Inferior parietal cortex (tissue), 1 donor: ENCODE results near the gene TOP3A.
A peak's percentile ranks its signal among the peaks of the same experiment; 100 is the strongest.
"Not testable (repeated sequence)": the region's sequence is repeated elsewhere in the genome, so short reads cannot be mapped to it uniquely, and the experiment has no call there.

Experiments used
- DNase-seq: peaks from one replicate; pipeline ENCODE4 v3.0.0-alpha.2; 2016; ENCODE audit errors: extremely low spot score

The TOP3A gene

DNA sequence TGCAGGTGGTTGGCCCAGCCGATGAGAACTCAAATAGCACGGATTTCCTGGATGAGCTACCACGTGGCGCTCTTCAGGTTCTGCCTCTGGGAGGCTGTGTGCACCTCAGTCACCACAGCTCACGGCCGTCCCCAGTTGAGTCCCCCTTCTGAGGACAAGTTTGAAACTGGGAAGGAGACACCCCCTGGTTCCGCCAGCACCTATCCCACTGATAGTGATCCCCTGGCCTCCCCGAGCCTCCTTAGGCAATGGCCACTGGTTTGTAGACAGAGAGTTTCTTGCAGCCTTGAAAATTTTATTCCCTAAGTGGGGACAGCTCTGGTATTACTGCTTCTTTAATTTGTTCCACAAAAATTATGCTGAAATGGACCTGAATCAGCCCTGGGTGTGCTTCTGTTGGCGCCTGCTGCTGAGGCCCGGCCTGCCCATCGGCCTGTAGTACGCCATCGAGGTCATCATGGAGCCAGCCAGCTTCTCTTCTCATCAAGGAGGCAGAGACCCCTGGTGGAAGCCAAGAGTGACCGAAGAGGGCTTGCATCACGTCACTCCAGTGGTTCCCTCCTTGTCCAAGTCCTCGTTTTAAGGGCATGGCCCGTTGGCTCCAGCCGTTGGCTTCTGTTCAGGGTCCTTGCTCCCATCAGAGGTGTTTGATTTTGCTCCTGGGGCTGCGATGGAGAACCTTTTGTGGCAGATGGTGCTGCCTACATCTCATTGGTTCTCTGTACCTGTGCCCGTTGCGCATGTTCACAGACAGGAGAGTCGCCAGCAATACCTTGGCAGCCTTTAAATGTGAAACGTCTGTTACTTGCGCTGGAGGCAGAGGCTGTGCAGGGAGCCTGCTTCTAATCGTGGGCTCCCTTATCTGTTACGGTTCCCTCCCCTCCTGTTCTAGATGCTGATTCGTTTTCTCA lies 9.6 kb upstream of the TOP3A start:
- DNase-seq, result no peak

DNA sequence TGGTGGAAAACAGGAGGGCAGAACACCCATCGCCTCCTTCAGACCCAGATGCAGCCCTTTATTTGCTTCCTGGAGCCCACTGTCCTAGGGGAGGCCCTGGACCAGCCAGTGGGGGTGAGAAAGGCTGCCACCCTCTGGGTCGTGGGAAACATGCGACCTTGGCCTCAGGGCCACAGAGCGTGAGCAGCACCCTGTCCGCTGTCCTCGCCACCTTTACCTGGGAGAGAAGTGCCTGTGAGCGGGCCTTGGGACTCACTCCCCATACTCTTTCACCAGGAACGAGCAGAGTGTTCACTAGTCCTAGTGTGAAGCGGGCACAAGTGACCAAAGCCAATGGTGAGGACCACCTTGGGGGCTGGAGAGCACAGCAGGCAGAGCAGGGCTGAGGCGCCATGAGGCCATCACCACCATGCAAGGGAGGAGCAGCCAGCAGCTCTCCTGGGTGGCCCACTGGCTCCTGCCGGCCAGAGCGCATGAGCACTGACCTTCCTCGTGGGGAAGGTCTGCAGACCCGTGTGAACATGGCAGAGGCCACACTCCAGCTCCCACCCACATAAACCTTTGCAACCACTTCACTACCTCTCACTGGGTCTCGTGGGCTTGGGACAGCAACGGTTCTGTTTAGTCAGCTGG lies 8.8 kb upstream of the TOP3A start:
- DNase-seq, result no peak

DNA sequence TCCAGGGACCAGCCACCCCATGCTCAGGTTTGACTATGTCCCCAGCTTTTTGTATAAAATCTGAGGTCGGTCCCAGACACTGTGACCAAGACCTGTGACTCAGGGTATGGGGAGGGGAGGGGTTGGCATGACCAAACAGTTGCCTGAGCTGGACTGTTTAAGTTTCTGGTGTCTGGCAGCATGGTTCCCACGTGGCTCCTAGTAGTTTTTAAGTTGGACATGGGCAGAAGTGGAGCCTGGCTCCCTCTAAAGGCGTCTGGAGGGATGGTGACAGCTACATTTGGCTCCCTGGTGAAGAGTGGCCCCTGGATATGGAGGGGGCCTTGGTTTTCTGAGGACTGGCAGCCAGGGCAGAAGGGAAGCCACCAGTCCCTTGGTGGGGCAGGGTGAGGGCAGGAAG lies 8.2 kb upstream of the TOP3A start:
- DNase-seq, result no peak

DNA sequence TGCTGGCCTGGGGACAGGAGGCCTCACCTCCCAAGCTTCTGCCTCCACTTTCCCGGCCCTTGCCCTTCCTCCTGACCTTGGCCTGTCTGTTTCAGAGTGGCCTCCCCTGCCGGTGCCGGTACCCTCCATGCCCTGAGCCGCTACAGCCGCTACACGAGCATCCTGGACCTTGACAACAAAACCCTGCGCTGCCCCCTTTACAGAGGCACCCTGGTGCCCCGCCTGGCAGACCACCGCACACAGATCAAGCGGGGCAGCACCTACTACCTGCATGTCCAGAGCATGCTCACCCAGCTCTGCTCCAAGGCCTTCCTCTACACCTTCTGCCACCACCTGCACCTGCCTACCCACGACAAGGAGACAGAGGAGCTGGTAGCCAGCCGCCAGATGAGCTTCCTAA lies 7.7 kb upstream of the TOP3A start:
- DNase-seq, result no peak

DNA sequence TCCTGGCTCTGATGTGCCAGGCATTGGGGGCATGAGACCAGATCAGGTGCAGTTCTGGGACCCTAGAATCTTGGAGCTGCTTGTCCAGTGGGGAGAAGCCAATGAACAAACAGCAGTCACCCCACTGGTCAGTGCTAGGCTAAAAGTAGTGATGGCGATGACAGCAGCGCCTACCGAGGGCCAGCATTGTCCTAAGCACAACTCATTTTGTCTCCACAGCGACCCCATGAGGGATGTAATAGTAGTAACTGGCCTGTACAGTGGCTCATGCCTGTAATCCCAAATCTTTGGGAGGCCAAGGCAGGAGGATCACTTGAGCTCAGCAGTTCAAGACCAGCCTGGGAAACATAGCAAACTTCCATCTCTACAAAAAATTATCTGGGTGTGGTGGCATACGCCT lies 6.5 kb upstream of the TOP3A start:
- DNase-seq, result no peak

DNA sequence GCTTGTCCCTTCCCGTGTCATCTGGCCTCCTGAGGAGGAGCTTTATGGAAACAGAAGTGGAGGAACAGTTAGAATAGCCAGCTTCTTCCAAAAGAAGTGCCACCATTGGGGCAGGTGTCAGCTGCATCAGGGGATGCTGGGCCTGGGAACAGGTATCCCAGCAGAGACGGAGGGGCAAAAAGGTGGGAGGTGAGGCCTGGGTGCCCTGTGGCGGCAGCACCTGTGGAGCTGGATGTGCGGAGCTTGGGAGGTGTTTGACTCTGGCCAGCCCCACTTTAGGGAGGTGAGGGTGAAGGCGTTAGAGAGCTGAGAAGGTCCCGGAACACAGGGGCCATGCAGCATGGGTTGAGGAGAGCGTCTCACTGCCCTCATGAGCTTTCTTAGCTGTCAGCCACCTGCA lies 5.5 kb upstream of the TOP3A start:
- DNase-seq, result no peak

DNA sequence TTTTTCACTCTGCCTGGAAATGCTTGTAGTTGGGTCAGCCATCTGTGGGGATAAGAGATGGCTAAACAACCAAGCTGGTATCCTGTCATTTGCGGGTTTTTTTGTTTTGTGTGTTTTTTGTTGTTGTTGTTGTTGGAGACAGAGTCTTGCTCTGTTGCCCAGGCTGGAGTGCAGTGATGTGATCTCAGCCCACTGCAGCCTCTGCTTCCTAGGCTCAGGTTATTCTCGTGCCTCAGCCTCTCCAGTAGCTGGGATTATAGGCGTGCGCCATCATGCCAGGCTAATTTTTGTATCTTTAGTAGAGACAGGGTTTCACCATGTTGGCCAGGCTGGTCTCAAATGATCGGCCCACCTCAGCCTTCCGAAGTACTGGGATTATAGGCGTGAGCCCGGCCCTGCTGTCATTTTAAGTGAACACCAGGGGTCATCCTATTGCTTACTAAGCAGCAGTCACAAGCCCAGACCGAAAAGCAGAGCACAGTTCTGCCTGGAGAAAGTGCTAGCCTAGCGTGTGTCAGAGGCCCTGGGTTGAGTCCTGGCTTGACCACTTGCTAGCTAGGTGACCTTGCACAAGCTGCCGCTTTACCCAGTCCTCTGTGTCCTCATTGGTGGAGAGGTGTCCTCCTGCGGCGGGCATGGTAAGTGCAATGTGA lies 4.9 kb upstream of the TOP3A start:
- peak; percentile 42 for DNase-seq

DNA sequence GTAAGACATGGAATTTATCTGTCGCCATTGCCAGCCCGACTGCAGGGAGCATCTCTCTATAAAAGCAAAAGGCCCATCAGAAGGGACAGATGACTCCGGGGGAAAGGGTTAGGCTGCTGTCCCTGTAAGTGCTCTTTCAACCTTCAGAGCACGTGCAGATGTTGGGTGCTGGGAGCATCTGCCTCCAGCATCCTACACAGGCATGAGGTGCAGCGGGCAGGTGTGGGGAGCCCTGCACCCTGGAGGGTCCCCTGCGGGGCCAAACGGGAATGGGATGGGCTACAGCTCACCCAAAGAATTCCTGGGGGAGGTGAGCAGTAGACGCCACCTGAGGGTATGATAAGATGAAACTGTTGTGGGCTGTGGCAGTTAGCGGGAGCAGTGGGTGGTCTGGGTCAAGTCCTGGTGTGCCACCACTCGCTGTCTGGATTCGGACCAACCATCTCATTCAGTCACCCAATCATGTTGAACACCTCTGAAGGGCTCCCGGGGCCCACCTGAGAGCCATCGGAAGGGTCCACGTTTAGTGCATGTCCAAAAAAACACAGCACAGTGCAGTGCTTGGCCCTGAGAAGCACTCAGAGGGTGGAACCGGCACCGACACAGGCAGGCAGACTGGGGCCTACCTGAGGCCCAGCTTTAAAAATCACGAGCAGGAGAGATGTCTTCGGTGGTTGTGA lies 4.1 kb upstream of the TOP3A start:
- no peak for DNase-seq

DNA sequence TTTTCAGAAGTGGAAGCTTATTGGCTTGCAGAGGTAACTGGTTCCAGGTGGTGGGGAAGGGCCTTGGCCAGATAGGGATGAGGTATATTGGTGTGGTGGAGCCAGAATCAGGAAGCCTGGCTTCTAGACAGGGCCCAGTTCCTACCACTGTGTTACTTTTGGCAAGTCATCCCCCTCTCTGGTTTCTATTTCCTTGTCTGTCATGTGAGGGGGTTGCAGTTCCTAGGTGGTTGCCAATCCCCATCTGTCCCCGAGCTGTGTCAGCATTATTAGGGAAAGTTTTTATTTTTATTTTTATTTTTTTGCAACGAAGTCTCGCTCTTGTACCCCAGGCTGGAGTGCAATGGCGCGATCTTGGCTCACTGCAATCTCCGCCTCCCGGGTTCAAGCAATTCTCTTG lies 3.3 kb upstream of the TOP3A start:
- DNase-seq, result no peak

DNA sequence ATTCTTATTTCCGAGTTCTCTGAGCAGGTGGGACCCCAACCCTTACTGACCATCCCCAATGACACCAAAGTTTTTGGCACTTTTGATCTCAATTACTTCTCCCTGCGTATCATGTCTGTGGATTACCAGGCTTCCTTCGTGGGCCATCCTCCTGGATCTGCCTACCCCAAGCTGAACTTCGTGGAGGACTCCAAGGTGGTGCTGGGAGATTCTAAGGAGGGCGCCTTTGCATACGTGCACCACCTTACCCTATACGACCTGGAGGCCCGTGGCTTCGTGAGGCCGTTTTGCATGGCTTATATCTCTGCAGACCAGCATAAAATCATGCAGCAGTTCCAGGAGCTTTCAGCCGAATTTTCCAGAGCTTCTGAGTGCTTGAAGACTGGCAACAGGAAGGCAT lies 1.2 kb upstream of the TOP3A start:
- no peak for DNase-seq

DNA sequence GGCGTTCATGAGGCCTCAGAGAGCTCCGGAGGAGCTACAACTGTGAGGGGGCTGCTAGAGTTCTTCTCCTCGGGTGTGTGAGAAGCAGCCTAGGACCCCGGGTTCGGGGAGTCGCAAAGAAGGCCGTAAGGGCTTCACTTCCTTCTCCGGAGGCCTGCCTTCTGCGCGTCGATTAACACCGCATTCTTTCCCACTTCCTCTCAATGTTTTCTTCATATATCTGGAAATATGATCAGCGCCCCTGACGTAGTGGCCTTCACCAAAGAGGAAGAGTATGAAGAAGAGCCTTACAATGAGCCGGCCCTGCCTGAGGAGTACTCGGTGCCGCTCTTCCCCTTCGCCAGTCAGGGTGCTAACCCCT lies 748 bp upstream of the TOP3A start:
- DNase-seq, result no peak

DNA sequence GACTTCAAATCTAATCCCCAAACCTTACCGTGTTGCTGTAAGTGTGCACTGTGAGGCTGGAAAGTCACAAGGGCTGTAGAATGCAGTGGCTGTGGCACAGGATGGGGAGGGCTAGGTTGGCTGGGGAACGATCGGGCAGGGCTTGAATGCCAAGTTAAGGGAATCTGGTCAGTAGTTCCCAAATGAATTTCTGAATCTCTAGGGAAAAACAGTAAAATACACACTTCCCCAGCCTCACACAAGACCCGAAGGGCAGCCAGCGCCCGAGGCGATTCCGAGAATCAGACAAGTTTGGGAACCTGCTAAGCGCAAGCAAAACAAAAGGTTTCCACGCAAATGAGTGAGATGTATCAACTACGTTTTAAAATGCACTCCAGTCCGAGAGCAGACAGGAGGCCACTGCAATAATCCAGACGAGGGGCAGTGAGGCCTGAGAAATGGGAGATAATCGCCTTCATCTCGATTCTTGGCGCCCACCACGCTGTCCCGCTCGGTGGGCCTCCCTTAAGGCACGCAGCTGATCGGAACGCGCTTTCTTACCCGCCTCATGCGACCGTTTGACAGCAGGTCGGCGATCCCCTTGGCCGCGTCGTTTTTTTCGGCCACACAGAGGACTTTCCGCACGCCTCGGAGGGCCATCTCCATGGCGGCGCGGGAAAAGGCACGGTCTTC lies 599 bp downstream of the TOP3A start:
- no peak for DNase-seq

DNA sequence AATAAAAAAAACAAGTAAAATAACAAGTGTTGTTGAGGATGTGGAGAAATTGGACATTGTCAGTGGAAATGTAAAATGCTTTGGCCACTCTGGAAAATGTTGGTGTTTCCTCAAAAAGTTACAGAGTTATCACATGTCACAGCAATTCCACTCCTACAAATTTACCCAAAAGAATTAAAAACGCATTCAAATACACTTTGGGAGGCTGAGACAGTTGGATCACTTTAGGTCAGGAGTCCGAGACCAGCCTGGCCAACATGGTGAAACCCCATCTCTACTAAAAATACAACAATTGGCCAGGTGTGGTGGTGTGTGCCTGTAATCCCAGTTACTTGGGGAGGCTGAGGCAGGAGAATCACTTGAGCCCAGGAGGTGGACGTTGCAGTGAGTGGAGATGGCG lies 5.6 kb downstream of the TOP3A start:
- DNase-seq, result no peak

DNA sequence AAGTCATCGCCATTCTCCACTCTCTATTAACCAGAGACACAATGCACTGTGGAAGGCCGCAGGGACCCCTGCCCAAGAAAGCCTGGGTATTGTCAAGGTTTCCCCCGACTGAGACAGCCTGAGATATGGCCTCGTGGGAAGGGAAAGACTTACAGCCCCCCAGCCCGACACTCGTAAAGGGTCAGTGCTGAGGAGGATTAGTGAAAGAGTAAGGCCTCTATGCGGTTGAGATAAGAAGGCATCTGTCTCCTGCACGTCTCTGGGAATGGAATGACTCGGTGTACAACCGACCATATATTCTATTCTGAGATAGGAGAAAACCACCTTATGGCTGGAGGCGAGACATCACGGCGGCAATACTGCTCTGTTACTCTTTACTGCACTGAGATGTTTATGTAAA lies 11.6 kb downstream of the TOP3A start:
- DNase-seq, result not testable (repeated sequence)

DNA sequence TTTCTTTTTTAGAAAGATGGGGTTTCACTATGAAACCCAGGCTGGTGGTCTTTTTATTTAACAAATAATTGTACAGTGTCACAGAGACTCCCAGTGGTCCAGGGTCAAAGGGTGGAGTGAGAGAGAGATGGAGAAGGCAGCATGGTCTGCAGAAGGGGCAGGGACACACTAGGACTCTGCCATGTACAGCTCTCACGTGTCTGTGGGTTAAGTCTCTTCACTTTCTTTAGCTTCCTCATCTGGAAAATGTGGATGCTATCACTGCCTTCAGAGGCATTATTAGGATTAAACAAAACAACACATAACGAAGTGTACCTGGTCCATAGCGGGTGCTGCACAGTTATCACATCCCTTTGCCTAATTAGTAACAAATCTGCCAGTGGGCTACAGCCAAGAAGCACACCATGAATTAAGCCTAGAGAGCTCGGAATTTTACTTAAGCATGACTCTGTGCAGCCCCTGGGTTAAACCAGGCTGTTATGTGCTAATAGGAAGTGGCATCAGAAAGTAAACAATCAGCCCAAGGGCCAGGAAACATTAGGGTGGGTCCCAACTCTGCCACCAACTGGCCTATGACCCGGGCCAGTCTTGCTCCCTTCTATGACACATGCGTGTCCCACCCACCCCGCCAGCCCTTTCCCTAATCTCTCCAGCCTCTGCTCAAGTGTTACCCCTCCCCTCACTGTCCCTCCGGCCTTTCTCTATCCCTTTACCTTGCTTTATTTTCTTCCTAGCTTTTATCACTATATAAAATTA lies 13.9 kb downstream of the TOP3A start:
- no peak for DNase-seq

DNA sequence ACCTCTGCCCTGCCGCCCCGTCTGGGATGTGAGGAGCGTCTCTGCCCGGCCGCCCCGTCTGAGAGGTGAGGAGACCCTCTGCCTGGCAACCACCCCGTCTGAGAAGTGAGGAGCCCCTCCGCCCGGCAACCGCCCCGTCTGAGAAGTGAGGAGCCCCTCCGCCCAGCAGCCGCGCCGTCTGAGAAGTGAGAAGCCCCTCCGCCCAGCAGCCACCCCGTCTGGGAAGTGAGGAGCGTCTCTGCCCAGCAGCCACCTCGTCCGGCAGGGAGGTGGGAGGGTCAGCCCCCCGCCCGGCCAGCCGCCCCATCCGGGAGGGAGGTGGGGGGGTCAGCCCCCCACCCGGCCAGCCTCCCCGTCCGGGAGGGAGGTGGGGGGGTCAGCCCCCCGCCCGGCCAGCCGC lies 16.7 kb downstream of the TOP3A start:
- not testable (repeated sequence) for DNase-seq

DNA sequence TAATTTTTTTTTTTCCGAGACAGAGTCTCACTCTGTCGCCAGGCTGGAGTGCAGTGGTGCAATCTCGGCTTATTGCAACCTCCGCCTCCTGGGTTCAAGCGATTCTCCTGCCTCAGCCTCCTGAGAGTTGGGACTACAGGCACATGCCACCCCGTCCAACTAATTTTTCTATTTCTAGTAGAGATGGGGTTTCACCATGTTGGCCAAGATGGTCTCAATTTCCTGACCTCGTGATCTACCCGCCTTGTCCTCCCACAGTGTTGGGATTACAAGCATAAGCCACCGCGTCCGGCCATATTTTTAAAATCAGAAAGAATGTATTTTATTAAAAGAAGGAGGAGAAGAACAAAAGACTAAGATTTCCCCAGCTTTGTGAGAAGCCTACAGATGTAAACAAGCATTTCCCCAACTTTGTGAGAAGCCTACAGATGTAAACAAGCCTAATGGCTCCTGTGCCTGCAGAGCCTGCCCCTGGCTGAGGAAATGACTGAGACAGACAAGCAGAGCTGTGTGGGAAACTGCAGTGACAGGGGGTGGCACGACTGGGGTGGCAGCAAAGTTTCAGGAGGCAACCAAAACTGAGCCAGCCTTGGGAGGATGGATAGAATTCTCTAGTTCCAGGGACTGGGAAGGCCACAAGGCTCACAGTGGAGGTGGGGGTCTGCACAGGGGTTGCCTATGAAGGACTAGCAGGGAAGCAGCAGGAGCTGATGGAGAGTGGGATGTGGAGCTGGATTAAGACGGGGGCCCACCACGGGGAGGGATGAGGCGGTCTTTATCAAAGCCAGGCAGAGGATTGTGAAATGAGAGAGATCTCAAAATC lies 22.9 kb downstream of the TOP3A start:
- no peak for DNase-seq

DNA sequence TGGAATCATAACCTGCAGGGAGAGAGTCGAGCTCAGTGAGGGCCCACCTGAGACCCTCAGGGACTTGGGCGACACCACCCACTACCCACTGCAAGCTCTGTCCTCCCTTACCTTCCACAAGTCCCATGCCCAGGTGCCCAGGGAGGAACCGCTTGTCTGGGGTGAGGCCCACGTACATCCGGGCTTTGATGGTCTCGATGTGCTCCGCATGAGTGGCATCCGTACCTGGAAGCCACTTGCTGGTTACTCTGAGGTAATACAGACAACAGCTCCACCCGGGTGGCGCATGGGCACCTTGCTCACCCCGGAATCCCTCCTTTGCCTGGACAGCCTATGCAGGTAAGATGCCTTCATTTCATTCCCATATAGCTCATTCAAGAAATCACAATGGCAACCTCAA lies 29.5 kb downstream of the TOP3A start:
- no peak for DNase-seq

DNA sequence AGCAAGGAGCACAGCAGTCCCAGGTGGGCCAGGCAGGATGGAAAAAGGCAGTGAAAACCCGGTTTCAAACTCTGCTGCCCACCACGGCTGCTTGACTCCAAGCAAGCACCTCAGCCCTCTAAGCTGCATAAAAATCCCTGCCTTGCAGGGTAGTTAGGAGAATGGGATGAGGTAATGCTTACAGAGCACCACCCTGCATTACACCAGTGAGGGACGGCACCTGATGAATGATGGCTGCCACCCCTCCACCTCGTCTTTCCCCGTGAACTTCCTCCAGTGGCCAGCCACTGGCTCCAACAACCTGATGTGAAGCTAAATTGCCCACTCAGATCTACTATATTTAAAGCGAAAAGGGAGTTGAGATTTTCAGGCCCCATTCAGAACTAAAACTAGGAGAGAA lies 33.0 kb downstream of the TOP3A start:
- DNase-seq, result no peak

DNA sequence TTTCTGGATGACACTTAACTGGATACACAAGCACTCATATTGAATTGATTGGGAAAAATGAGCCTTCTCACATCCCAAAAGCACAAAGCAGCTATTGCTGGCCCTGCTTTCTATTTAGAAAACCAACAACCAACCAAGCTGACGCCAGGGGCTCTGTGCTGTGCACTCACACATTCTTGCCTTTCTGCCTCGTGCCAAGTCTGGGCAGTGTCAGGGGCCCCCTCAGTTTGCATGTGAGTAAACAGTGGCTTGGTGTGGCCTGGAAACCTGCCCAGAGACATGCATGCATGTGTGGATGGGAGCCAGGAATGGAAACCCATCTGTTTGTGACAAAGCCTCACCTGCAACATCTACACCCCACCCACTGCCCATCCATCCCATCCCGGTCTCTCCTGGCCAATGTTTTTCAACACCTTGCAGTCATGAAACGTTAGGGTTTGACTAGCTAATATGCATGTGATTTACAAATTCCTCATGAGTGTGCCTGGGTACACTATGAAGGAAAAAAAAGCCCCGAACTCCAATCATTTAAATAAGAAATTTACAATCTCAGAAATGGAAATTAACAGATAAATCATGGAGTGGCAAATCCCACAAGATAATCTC lies 33.9 kb downstream of the TOP3A start:
- no peak for DNase-seq
